Urinary bladder (tissue), 4 donors: ENCODE data around the gene XRCC1. TPM values are rescaled to one million over a fixed set of nuclear protein-coding genes. Genes with fewer than 3 reads are reported as not detected.
"Not testable (repeated sequence)": the region's sequence is repeated elsewhere in the genome, so short reads cannot be mapped to it uniquely, and the experiment has no call there.

Experiments used
- DNase-seq: peaks from one replicate; pipeline ENCODE4 v3.0.0-alpha.2; 2015; ENCODE audit errors: extremely low spot score
- H3K27ac ChIP-seq: one replicate; pipeline ENCODE4 v1.5.1; 2013; ENCODE audit warnings: low read depth, mild to moderate bottlenecking, moderate library complexity
- H3K36me3 ChIP-seq: one replicate; pipeline ENCODE4 v1.6.1; 2013; ENCODE audit warnings: mild to moderate bottlenecking, moderate library complexity; ENCODE audit not compliant: insufficient read depth
- H3K4me1 ChIP-seq: one replicate; pipeline ENCODE4 v1.6.1; 2013; ENCODE audit warnings: mild to moderate bottlenecking, moderate library complexity; ENCODE audit not compliant: insufficient read depth
- H3K4me3 ChIP-seq: one replicate; pipeline ENCODE4 v1.5.1; 2013; ENCODE audit warnings: low read depth, low read length
- WGBS: extraction: QIAGEN DNeasy Blood & Tissue Kit; methylation state at CpG from one replicate; pipeline ENCODE4 v1.1.7; 2013; 5-methylcytosine and 5-hydroxymethylcytosine counted together
- polyA plus RNA-seq: library from polyadenylated mRNA; stranded (reverse); fragments of 200-250 nt; gene quantifications from one replicate; pipeline ENCODE4 v1.2.3, GENCODE V29; 2013
- total RNA-seq: library from RNA; depleted of rRNA; stranded (reverse); fragments of >200 nt; gene quantifications from one replicate; pipeline ENCODE4 v1.2.3, GENCODE V29; 2014
- donor health status: healthy with polysubstance abuse.
- donor health status: healthy.

The XRCC1 gene
- total and polyA plus RNA-seq, 2 donors, result 8.7 to 25.4 TPM

GRCh38 chr19:43554317-43554895 is 20.9 kb downstream of the XRCC1 start:
- no peak overlapping the region for H3K27ac ChIP-seq
- H3K4me3 ChIP-seq, result no peak overlapping the region
- 96% methylated on average over 15 of the region's 15 CpGs for WGBS
- DNase-seq, result no peak
- peaks cover 5% of the 10 kb centered on the region for H3K36me3 ChIP-seq
- no peaks in the 10 kb centered on the region for H3K4me1 ChIP-seq

- Histone ChIP-seq H3K4me1 (no peaks in the 10 kb centered on the region), H3K4me3 (no peak overlapping the region), H3K36me3 (peaks cover 5% of the 10 kb centered on the region), H3K27ac (no peak overlapping the region)
- WGBS, result 74% methylated on average over 4 of the region's 4 CpGs
- no peak for DNase-seq
Observed at GRCh38 chr19:43553656-43554055, 21.7 kb downstream of the XRCC1 start.

DNA sequence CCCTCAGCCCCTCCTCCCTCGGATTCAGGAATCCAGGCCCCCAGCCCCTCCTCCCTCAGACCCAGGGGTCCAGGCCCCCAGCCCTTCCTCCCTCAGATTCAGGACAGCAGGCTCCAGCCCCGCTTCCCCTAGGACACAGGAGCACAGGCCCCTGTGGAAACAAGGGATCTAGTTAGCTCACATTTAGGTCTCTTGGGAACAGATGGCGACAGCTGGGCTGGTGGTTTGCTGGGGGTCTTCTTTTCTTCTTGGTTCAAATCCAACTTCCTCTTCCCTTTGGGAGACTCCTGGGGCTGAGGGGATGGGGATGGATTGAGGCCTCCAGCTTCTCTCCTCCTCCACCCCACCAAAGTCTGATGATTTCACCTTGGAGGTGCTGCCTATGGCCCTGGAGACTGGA is 22.7 kb downstream of the XRCC1 start:
- peaks cover 5% of the 10 kb centered on the region for H3K36me3 ChIP-seq
- no peaks in the 10 kb centered on the region for H3K4me1 ChIP-seq
- no peak for DNase-seq
- 70% methylated on average over 3 of the region's 3 CpGs for WGBS
- no peak overlapping the region for H3K27ac ChIP-seq
- no peak overlapping the region for H3K4me3 ChIP-seq

DNA sequence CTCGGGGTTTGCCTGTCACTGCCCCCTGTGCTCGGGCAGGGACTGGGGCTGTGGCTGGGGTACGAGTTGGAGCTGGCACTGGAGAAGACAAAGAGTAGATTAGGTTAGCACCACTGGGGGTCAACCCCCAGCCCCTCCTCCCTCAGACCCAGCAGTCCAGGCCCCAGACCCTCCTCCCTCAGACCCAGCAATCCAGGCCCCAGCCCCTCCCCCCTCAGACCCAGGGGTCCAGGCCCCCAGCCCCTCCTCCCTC is 23.2 kb downstream of the XRCC1 start:
- Histone ChIP-seq H3K4me1 (no peaks in the 10 kb centered on the region), H3K4me3 (no peak overlapping the region), H3K27ac (no peak overlapping the region), H3K36me3 (peaks cover 5% of the 10 kb centered on the region)
- no peak for DNase-seq
- 79% methylated on average over 3 of the region's 3 CpGs for WGBS

DNA sequence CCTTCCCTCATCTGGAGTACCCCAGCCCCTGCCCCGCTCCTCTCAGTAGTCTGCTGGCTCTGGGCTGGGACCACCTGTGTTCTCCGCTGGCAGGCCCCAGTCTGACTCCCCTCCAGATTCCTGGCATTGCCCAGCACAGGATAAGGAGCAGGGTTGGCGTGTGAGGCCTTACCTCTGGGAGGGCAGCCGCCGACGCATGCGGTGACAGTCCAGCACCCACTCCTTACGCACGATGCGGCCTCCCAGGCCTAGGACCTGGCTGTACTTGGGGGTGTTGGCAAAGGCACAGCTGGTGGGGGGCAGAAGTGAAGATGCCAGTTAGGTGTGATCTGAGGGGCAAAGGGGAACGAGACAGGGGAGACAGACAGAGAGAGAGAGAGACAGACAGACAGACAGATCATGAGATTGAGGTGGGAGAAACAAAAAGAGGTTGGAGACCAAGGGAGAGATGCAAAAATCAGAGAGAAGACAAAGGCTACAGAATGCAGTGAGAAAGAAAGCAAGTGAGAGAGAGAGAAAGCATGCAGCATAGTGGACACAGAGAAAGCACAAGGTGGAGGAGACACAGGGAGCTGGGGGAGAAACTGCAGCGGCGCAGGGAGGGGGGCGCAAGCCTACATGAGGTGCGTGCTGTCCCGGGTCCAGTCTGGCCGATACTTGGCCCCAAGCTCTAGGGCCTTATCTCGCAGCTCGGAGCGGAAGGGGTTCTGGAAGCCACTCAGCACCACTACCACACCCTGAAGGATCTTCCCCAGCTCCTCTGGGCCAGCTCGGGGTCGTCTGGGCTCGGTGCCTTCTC is 23.7 kb downstream of the XRCC1 start:
- H3K4me1 ChIP-seq, result no peaks in the 10 kb centered on the region
- no peak overlapping the region for H3K27ac ChIP-seq
- WGBS, result 91% methylated on average over 23 of the region's 23 CpGs
- H3K36me3 ChIP-seq, result peaks cover 5% of the 10 kb centered on the region
- no peak overlapping the region for H3K4me3 ChIP-seq
- no peak for DNase-seq

- H3K36me3 ChIP-seq, result peaks cover 8% of the 10 kb centered on the region
- WGBS, result 88% methylated on average over 2 of the region's 2 CpGs
Observed at GRCh38 chr19:43548706-43549105, 26.6 kb downstream of the XRCC1 start.

GRCh38 chr19:43547926-43548325 is 27.4 kb downstream of the XRCC1 start:
- 87% methylated on average over 18 of the region's 24 CpGs for WGBS

More at GRCh38 chr19:43548706-43549105, 26.6 kb downstream of the XRCC1 start:
- no peak for DNase-seq
- Histone ChIP-seq H3K27ac (no peak overlapping the region), H3K4me3 (no peak overlapping the region), H3K4me1 (no peaks in the 10 kb centered on the region)

GRCh38 chr19:43546581-43546980 is 28.7 kb downstream of the XRCC1 start:
- WGBS, result 98% methylated on average over 3 of the region's 3 CpGs
- Histone ChIP-seq H3K4me3 (no peak overlapping the region), H3K4me1 (no peaks in the 10 kb centered on the region), H3K27ac (no peak overlapping the region), H3K36me3 (peaks cover 11% of the 10 kb centered on the region)
- DNase-seq, result no peak

More at GRCh38 chr19:43547926-43548325, 27.4 kb downstream of the XRCC1 start:
- not testable (repeated sequence) for H3K4me3 ChIP-seq, H3K27ac ChIP-seq, H3K4me1 ChIP-seq, DNase-seq
- peaks cover 11% of the 10 kb centered on the region for H3K36me3 ChIP-seq

DNA sequence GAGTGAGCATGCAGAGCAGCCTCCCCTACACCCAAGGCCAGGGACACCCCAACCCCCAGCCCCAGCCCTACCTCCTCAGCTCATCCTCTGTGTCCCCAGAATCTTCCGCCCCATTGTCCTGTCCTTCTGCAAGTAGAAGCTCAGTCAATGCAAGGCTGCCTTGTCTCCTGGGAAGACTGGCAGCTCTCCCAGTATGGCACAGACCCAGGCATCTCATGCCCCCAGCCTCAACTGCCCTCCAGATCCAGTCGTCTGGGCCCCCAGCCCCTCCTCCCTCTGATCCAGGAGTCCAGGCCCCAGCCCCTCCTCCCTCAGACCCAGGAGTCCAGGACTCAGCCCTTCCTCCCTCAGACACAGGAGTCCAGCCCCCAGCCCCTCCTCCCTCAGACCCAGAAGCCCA is 29.3 kb downstream of the XRCC1 start:
- 69% methylated on average over 2 of the region's 2 CpGs for WGBS

GRCh38 chr19:43545276-43545675 is 30.1 kb downstream of the XRCC1 start:
- H3K4me1 ChIP-seq, result no peaks in the 10 kb centered on the region
- WGBS, result 93% methylated on average over 5 of the region's 5 CpGs
- no peak overlapping the region for H3K27ac ChIP-seq
- no peak overlapping the region for H3K4me3 ChIP-seq
- peaks cover 6% of the 10 kb centered on the region for H3K36me3 ChIP-seq
- DNase-seq, result no peak

More for the DNA sequence above, 29.3 kb downstream of the XRCC1 start:
- no peak overlapping the region for H3K27ac ChIP-seq
- H3K36me3 ChIP-seq, result peaks cover 11% of the 10 kb centered on the region
- H3K4me1 ChIP-seq, result no peaks in the 10 kb centered on the region
- no peak overlapping the region for H3K4me3 ChIP-seq
- DNase-seq, result no peak

DNA sequence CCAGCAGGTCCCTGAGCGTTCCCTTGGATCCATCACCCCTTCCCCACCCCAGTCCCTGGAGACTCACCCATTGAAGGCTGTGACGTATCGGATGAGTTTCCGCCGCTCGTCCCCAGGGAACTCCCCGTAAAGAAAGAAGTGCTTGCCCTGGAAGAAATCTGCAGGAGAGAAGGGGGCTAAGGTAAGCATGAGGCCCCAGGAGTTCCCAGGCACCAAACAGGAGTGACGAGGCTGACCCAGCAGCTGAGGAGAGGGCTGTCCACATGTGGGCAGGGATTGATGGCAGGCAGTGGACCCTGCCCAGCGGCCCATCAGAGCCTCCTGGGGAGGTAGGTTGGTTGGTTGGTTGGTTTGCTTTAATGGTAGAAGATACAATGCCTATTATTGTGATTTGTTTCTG is 31.2 kb downstream of the XRCC1 start:
- no peak overlapping the region for H3K27ac ChIP-seq
- H3K36me3 ChIP-seq, result peaks cover 6% of the 10 kb centered on the region
- no peaks in the 10 kb centered on the region for H3K4me1 ChIP-seq
- no peak overlapping the region for H3K4me3 ChIP-seq
- WGBS, result 96% methylated on average over 9 of the region's 9 CpGs
- DNase-seq, result no peak

DNA sequence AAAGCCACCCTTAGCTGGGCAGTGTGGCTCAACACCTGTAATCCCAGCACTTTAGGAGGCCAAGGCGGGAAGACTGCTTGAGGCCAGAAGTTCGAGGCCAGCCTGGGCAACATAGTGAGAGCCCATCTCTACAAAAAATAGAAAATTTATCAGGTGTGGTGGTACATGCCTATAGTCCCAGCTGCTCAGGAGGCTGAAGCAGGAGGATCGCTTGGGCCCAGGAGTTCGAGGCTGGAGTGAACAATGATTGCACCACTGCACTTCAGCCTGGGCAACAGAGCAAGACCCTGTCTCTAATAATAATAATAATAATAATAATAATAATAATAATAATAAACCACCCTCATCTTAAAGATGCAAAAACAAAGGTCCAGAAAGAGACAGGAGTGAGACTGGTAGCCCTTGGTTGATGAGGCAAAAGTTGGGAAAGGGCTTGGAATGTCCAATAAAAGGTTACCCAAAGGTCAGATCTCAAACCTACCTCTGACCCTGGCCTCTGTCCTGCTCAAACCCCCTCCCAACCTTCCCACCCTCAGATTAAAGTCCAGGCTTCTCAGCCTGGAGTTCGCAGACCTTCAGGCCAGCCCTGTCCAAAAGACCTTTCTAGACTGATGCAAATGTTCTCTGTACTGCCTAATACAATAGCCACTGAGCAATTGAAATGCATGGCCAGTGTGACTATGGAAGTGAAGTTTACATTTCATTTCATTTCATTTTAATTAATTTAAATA is 33.2 kb downstream of the XRCC1 start:
- Histone ChIP-seq H3K4me3 (no peak overlapping the region), H3K4me1 (no peaks in the 10 kb centered on the region), H3K27ac (no peak overlapping the region), H3K36me3 (peaks cover 6% of the 10 kb centered on the region)
- WGBS, result 96% methylated on average over 5 of the region's 5 CpGs
- no peak for DNase-seq

DNA sequence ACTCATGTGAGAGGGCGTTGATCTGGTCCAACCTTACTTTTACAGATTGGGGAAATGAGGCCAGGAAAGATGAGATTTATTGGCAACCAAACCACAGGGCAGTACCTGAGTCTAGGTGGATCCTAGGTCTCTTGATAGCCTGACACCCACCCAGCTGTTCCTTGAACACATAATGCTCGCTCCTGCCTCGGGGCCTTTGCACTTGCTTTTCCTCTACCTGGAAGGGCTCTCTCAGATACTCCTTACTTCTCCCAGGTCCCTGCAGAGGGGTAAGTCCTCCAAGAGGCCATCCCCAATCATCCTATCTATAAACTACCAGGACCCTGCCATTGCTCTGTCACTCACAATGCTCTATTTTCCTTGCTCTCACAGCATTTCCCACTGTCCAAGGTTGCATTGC is 34.9 kb downstream of the XRCC1 start:
- DNase-seq, result no peak
- Histone ChIP-seq H3K27ac (no peak overlapping the region), H3K4me3 (no peak overlapping the region), H3K4me1 (no peaks in the 10 kb centered on the region), H3K36me3 (peaks cover 5% of the 10 kb centered on the region)
- WGBS, result 93% methylated on average over 3 of the region's 3 CpGs

GRCh38 chr19:43538922-43539321 is 36.4 kb downstream of the XRCC1 start:
- Histone ChIP-seq H3K36me3 (peaks cover 3% of the 10 kb centered on the region), H3K4me3 (no peak overlapping the region), H3K27ac (no peak overlapping the region), H3K4me1 (no peaks in the 10 kb centered on the region)
- no peak for DNase-seq
